Osteoblast (primary cell): ENCODE results near the gene EPB41L4B. TPM values are rescaled to one million over a fixed set of nuclear protein-coding genes. Genes with fewer than 3 reads are reported as not detected.

Source experiments
- DNase-seq: peaks from one replicate; pipeline ENCODE4 v3.0.0; 2011; ENCODE audit warnings: low spot score, mixed read lengths; ENCODE audit not compliant: insufficient read length; ENCODE audit errors: missing footprints
- H2AFZ ChIP-seq: 2 replicates; pipeline ENCODE4 v1.6.0; 2011; ENCODE audit warnings: mild to moderate bottlenecking, low read length
- H3K27ac ChIP-seq: 2 replicates; pipeline ENCODE4 v1.5.1; 2011; ENCODE audit warnings: mild to moderate bottlenecking, low read depth, low read length, moderate library complexity
- H3K27me3 ChIP-seq: 2 replicates; pipeline ENCODE4 v1.6.0; 2012; ENCODE audit warnings: mild to moderate bottlenecking, control low read depth, inconsistent platforms, low read length, moderate library complexity; ENCODE audit not compliant: insufficient read depth
- H3K36me3 ChIP-seq: 2 replicates; pipeline ENCODE4 v1.5.1; 2011; ENCODE audit warnings: mild to moderate bottlenecking, low read length, control low read depth, moderate library complexity; ENCODE audit not compliant: insufficient read depth
- H3K4me1 ChIP-seq: 2 replicates; pipeline ENCODE4 v1.5.1; 2011; ENCODE audit warnings: mild to moderate bottlenecking, low read length, control low read depth, moderate library complexity; ENCODE audit not compliant: insufficient read depth
- H3K4me2 ChIP-seq: 2 replicates; pipeline ENCODE4 v1.6.0; 2011; ENCODE audit warnings: mild to moderate bottlenecking, low read length; ENCODE audit not compliant: insufficient read depth
- H3K4me3 ChIP-seq: fragments of 200-600 bp; sonication (generic); 3 replicates; pipeline ENCODE4 v1.5.1; 2012; ENCODE audit warnings: mild to moderate bottlenecking, low read length, inconsistent platforms; ENCODE audit not compliant: insufficient read depth
- H3K79me2 ChIP-seq: 2 replicates; pipeline ENCODE4 v1.6.0; 2012; ENCODE audit warnings: mild to moderate bottlenecking, low read length, control low read depth, inconsistent platforms; ENCODE audit not compliant: insufficient read depth
- H3K9me3 ChIP-seq: 2 replicates; pipeline ENCODE4 v1.5.1; 2011; ENCODE audit warnings: low read depth, low read length, control low read depth
- H4K20me1 ChIP-seq: 2 replicates; pipeline ENCODE4 v1.6.0; 2012; ENCODE audit warnings: mild to moderate bottlenecking, low read length, control low read depth; ENCODE audit not compliant: insufficient read depth
- total RNA-seq: library from RNA; depleted of rRNA; stranded (reverse); fragments of >200 nt; gene quantifications from 2 replicates; pipeline ENCODE4 v1.2.3, GENCODE V29; 2012
- TF ChIP-seq, protein P1 (sequence below): IDR thresholded peaks from 2 replicates; pipeline ENCODE4 v1.5.1; 2011; ENCODE audit warnings: mild to moderate bottlenecking, low read depth, low read length, moderate library complexity; ENCODE audit errors: extremely low read depth

EPB41L4B gene
- total RNA-seq, 1 donor, result 2.2 TPM

DNA sequence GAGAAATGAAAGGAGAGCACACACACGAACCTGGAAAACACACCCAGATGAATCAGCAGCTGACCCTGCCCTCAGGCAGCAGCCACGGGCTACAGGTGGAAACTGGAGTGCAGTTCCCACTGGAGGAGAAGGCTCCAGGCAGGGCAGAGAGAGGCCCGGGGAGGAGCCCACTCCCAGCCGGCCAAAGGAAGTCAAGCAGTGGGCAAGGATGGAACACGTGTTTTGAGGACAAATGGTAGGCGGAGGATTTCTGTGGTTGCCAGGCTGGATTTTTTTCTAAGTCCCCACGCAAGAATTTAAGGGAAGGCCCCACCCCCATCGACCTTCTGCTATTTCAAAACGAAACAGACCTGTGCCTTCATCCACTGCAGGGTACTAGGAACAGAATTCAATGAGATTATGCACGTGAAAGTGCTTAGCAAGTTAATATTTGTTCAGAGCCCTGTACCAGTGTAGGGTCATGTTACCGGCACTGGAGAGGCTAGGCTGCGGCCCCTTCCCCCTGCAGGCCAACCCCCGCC lies 6.8 kb downstream of the EPB41L4B start:
- no peak for DNase-seq
- H3K36me3 ChIP-seq, result no peaks in the 10 kb centered on the region

DNA sequence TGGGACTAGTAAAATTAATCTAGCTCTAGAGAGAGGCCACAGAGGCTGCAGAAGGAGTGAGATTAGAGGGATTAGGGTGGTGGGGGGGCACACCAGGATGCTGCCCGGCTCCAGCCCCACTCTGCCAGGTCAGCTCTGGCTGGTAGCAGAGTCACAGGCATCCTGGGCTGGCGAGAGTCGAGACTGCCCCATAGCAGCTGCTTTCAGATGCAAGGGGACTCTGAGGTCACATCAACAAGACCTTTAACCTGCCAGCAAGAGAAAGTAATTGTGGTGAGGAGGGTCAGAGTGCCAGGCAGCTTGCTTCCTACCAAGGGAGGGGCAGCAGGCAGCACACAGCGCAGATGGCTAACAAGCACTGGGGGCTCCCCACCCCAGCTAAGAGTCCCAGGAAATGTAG lies 7.5 kb downstream of the EPB41L4B start:
- no peak for DNase-seq
- Histone ChIP-seq H3K4me2 (no peak overlapping the region), H3K79me2 (no peaks in the 10 kb centered on the region), H3K4me1 (peaks cover 32% of the 10 kb centered on the region), H3K27ac (no peak overlapping the region), H4K20me1 (peaks cover 2% of the 10 kb centered on the region), H3K4me3 (no peak overlapping the region), H2AFZ (no peak overlapping the region), H3K27me3 (peaks cover 5% of the 10 kb centered on the region), H3K9me3 (no peaks in the 10 kb centered on the region), H3K36me3 (no peaks in the 10 kb centered on the region)
- TF ChIP-seq, protein P1, sequence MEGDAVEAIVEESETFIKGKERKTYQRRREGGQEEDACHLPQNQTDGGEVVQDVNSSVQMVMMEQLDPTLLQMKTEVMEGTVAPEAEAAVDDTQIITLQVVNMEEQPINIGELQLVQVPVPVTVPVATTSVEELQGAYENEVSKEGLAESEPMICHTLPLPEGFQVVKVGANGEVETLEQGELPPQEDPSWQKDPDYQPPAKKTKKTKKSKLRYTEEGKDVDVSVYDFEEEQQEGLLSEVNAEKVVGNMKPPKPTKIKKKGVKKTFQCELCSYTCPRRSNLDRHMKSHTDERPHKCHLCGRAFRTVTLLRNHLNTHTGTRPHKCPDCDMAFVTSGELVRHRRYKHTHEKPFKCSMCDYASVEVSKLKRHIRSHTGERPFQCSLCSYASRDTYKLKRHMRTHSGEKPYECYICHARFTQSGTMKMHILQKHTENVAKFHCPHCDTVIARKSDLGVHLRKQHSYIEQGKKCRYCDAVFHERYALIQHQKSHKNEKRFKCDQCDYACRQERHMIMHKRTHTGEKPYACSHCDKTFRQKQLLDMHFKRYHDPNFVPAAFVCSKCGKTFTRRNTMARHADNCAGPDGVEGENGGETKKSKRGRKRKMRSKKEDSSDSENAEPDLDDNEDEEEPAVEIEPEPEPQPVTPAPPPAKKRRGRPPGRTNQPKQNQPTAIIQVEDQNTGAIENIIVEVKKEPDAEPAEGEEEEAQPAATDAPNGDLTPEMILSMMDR, result no peak

More for the DNA sequence above, 6.8 kb downstream of the EPB41L4B start:
- no peaks in the 10 kb centered on the region for H3K79me2 ChIP-seq
- H3K4me1 ChIP-seq, result peaks cover 39% of the 10 kb centered on the region
- peaks cover 2% of the 10 kb centered on the region for H4K20me1 ChIP-seq
- no peaks in the 10 kb centered on the region for H3K9me3 ChIP-seq
- peaks cover 5% of the 10 kb centered on the region for H3K27me3 ChIP-seq
- H3K4me2 ChIP-seq, result no peak overlapping the region
- TF ChIP-seq, protein P1, result no peak
- H3K27ac ChIP-seq, result no peak overlapping the region
- H2AFZ ChIP-seq, result no peak overlapping the region
- H3K4me3 ChIP-seq, result no peak overlapping the region

DNA sequence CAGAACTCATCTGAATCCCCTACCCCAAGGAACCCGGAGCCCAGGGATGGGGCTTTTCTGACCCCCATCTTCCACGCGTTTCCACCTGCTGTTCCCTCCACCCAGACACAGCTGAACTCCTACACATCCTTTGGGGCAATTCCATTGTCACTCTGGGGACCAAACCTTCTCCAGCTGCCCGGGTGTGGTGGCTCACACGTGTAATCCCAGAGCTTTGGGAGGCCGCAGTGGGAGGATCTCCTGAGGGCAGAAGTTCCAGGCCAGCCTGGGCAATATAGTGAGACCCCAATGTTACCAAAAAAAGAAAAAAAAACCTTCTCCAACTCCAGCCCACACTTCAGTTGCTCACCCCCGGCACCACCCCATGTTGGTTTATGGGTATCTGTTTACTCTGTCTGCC lies 8.1 kb downstream of the EPB41L4B start:
- Histone ChIP-seq H3K9me3 (no peaks in the 10 kb centered on the region), H3K27me3 (peaks cover 2% of the 10 kb centered on the region), H3K4me3 (no peak overlapping the region), H4K20me1 (peaks cover 2% of the 10 kb centered on the region), H3K27ac (no peak overlapping the region), H3K36me3 (no peaks in the 10 kb centered on the region), H3K4me1 (peaks cover 32% of the 10 kb centered on the region), H3K4me2 (no peak overlapping the region), H3K79me2 (no peaks in the 10 kb centered on the region), H2AFZ (no peak overlapping the region)
- TF ChIP-seq, protein P1, result no peak
- no peak for DNase-seq

DNA sequence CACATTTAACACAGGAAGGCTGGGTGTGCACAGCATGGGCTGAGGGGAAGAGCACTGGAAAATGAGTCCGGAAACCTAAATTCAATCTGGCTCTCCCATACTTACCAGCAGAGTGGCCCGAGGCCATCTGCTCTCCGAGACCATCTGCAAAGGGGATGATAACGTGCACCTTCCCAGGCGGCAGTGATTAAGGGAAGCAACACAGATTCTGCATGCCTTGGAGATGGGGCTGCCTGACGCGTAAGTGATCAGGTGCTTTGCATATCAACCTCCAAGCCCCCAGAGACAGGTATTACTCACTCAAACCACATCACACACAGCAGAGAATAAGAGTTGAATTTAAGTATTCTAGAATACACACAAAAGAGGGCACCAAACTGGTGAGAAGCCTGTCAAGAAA lies 9.1 kb downstream of the EPB41L4B start:
- Histone ChIP-seq H3K36me3 (no peaks in the 10 kb centered on the region), H3K4me3 (no peak overlapping the region), H3K4me1 (peaks cover 32% of the 10 kb centered on the region), H4K20me1 (peaks cover 2% of the 10 kb centered on the region), H3K27ac (no peak overlapping the region), H2AFZ (no peak overlapping the region), H3K79me2 (no peaks in the 10 kb centered on the region), H3K4me2 (peak overlapping the region; percentile 15), H3K9me3 (no peaks in the 10 kb centered on the region), H3K27me3 (no peaks in the 10 kb centered on the region)
- no peak for DNase-seq
- TF ChIP-seq, protein P1, result no peak
